ENCODE measurements around the gene TIGD2. TPM values are rescaled to one million over a fixed set of nuclear protein-coding genes. Genes with fewer than 3 reads are reported as not detected.

TIGD2 gene
- total RNA-seq, 1 experiment from 2014 or later = 7.2 TPM

DNA sequence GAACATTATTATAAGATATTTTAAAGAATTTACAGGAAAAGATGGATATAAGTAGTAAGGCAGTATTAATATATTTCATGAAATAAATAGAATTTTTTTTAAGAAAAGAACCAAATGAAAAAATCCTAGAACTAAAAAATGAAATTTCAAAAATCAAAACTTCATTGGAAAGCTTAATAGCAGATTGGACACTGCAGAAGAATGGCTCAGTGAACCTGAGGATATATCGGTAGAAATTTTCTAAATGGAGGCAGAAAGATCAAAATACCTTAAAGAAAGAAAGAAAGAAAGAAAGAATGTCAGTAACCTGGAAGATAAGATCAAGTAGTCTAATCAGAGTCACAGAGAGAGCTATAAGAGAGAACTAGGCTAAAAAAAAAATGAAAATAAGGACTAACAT lies 33.0 kb upstream of the TIGD2 start:
- H3K4me2 ChIP-seq (ENCODE audit: low read depth, low read length, poor library complexity, severe bottlenecking) = no peak overlapping the region
- H3K36me3 ChIP-seq (ENCODE audit: insufficient read depth, low read length) = no peaks in the 10 kb centered on the region
- no peaks in the 10 kb centered on the region for H3K9me2 ChIP-seq (replicated peaks; ENCODE audit: insufficient read depth, low read length)
- no peaks in the 10 kb centered on the region for H4K20me1 ChIP-seq (ENCODE audit: insufficient read depth, low read depth, low read length)
- no peak overlapping the region for H3K4me3 ChIP-seq (ENCODE audit: low read length)
- DNase-seq = no peak
- H3K9me3 ChIP-seq (ENCODE audit: low read length) = no peaks in the 10 kb centered on the region; the same call in 1 of the 2 replicates
- H2AFZ ChIP-seq (ENCODE audit: low read length) = no peak overlapping the region
- H3K79me2 ChIP-seq (ENCODE audit: low read length) = no peaks in the 10 kb centered on the region
- H3K9ac ChIP-seq (ENCODE audit: low read length) = no peak overlapping the region
- H3K27ac ChIP-seq (ENCODE audit: low read length) = no peak overlapping the region
- H3K27me3 ChIP-seq (ENCODE audit: low read length) = peaks cover 3% of the 10 kb centered on the region; the same call in 1 of the 2 replicates
- no peaks in the 10 kb centered on the region for H3K4me1 ChIP-seq (ENCODE audit: low read length)

DNA sequence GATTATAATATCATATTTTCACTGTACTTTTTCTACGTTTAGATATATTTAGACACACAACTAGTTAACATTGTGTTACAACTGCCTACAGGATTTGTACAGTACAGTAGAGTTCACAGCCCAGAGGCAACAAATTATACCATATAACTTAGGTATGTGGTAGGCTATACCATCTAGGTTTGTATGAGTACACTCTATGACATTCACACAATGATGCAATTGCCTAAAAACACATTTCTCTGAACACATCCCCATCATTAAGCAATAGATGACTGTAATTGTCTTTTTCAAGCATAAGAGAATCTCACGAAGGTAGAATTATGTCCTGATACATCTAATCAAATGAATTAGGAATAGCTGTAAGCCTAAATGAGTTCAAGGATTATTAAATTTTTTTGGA lies 12.3 kb upstream of the TIGD2 start:
- H3K27me3 ChIP-seq (ENCODE audit: low read length) = no peaks in the 10 kb centered on the region
- H3K79me2 ChIP-seq (ENCODE audit: low read length) = no peaks in the 10 kb centered on the region
- H3K4me2 ChIP-seq (ENCODE audit: low read depth, low read length, poor library complexity, severe bottlenecking) = no peak overlapping the region
- H2AFZ ChIP-seq (ENCODE audit: low read length) = no peak overlapping the region
- H3K36me3 ChIP-seq (ENCODE audit: insufficient read depth, low read length) = no peaks in the 10 kb centered on the region
- H3K4me1 ChIP-seq (ENCODE audit: low read length) = peaks cover 4% of the 10 kb centered on the region; the same call in 1 of the 2 replicates
- no peak overlapping the region for H3K4me3 ChIP-seq (ENCODE audit: low read length)
- H3K9ac ChIP-seq (ENCODE audit: low read length) = no peak overlapping the region
- H3K9me2 ChIP-seq (replicated peaks; ENCODE audit: insufficient read depth, low read length) = no peaks in the 10 kb centered on the region
- no peak overlapping the region for H3K27ac ChIP-seq (ENCODE audit: low read length)
- no peaks in the 10 kb centered on the region for H4K20me1 ChIP-seq (ENCODE audit: insufficient read depth, low read depth, low read length)
- DNase-seq = no peak
- no peaks in the 10 kb centered on the region for H3K9me3 ChIP-seq (ENCODE audit: low read length)

DNA sequence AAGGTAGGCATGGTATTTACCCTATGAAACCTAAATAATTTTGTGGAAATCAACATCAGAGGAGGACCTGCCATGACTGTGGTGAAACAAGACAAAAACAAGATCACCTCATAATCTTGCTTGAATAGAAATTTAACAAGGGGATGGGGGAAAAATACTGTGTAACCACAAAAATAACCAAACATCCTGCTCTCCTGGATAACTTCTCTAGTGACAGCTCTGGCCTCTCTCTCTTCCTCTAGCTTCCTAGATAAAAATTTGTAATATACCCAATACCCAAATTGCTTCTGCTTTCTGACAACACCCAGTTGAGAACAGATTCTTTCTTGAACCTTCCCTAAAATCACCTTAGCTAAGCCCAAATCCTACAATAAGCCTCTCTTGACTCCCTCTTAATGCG lies 11.9 kb upstream of the TIGD2 start:
- Histone ChIP-seq H2AFZ (ENCODE audit: low read length) (no peak overlapping the region), H3K4me1 (ENCODE audit: low read length) (peaks cover 4% of the 10 kb centered on the region; the same call in 1 of the 2 replicates), H3K4me3 (ENCODE audit: low read length) (no peak overlapping the region), H4K20me1 (ENCODE audit: insufficient read depth, low read depth, low read length) (no peaks in the 10 kb centered on the region), H3K36me3 (ENCODE audit: insufficient read depth, low read length) (no peaks in the 10 kb centered on the region), H3K79me2 (ENCODE audit: low read length) (no peaks in the 10 kb centered on the region), H3K27me3 (ENCODE audit: low read length) (no peaks in the 10 kb centered on the region), H3K4me2 (ENCODE audit: low read depth, low read length, poor library complexity, severe bottlenecking) (no peak overlapping the region), H3K27ac (ENCODE audit: low read length) (no peak overlapping the region), H3K9me3 (ENCODE audit: low read length) (no peaks in the 10 kb centered on the region), H3K9ac (ENCODE audit: low read length) (no peak overlapping the region), H3K9me2 (replicated peaks; ENCODE audit: insufficient read depth, low read length) (no peaks in the 10 kb centered on the region)
- DNase-seq = peak; percentile 5

DNA sequence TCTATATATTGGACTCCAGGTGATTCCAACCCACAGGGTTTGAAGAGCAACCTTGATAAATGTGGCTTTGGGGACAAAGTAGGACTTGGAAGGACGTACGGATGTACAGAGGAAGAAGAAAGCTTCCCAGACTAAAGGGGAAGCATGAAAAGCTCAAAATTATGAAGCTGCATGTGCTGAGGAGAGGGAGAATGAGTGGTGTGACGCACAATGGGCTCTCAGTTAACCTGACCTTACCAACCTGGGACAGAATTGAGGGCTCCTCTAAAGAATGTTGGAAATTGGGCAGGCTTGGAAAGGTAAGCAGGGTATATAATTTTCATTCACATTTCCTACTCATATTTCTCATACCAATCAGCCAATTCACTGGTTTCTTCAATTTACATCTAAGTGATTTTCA lies 10.5 kb upstream of the TIGD2 start:
- no peak overlapping the region for H3K27ac ChIP-seq (ENCODE audit: low read length)
- no peaks in the 10 kb centered on the region for H3K27me3 ChIP-seq (ENCODE audit: low read length)
- H3K4me1 ChIP-seq (ENCODE audit: low read length) = peaks cover 4% of the 10 kb centered on the region; the same call in 1 of the 2 replicates
- H3K4me2 ChIP-seq (ENCODE audit: low read depth, low read length, poor library complexity, severe bottlenecking) = no peak overlapping the region
- H3K9me2 ChIP-seq (replicated peaks; ENCODE audit: insufficient read depth, low read length) = no peaks in the 10 kb centered on the region
- H3K36me3 ChIP-seq (ENCODE audit: insufficient read depth, low read length) = no peaks in the 10 kb centered on the region
- H3K4me3 ChIP-seq (ENCODE audit: low read length) = no peak overlapping the region
- no peak for DNase-seq
- H3K79me2 ChIP-seq (ENCODE audit: low read length) = no peaks in the 10 kb centered on the region
- H2AFZ ChIP-seq (ENCODE audit: low read length) = no peak overlapping the region
- no peak overlapping the region for H3K9ac ChIP-seq (ENCODE audit: low read length)
- no peaks in the 10 kb centered on the region for H4K20me1 ChIP-seq (ENCODE audit: insufficient read depth, low read depth, low read length)
- no peaks in the 10 kb centered on the region for H3K9me3 ChIP-seq (ENCODE audit: low read length)

DNA sequence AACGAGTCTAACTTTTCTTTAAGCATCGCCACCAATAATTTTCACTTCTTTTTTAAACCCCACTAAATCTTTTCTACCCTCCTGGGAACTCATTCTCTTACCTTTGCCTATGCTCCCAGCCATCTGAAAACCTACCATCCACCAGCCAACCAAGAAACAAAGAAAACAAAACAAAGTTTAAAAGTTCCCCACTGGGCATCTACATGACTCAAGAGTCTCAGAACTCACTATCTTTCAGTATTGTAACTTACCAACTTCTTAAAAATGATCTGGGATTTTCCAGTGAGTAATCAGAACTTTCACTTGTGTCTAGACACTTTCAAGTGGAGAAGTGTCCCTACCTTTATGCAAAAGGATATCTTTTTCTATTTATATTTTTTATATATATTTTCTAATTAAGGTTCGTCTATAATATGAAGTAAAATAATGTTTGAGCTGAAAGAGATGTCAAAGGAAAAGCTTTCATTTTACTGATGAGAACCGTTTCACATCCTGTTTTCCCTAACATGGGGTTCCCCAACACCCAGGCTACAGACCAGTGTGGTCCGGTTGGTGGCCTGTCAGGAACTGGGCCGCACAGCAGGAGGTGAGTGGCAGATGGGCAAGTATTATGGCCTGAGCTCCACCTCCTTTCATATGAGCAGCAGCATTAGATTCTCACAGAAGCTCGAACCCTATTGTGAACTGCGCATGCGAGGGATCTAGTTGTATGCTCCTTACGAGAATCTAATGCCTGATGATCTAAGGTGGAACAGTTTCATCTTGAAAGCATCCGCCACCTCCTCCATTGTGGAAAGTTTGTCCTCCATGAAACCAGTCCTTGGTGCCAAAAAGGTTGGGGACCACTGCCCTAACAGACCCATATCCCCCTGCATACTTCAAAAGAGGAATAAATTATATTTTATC lies 9.8 kb upstream of the TIGD2 start:
- H3K27ac ChIP-seq (ENCODE audit: low read length) = no peak overlapping the region
- H3K79me2 ChIP-seq (ENCODE audit: low read length) = no peaks in the 10 kb centered on the region
- H3K9ac ChIP-seq (ENCODE audit: low read length) = no peak overlapping the region
- no peak overlapping the region for H2AFZ ChIP-seq (ENCODE audit: low read length)
- no peak overlapping the region for H3K4me2 ChIP-seq (ENCODE audit: low read depth, low read length, poor library complexity, severe bottlenecking)
- H3K36me3 ChIP-seq (ENCODE audit: insufficient read depth, low read length) = no peaks in the 10 kb centered on the region
- no peak overlapping the region for H3K4me3 ChIP-seq (ENCODE audit: low read length)
- peaks cover 4% of the 10 kb centered on the region; the same call in 1 of the 2 replicates for H3K4me1 ChIP-seq (ENCODE audit: low read length)
- peak; percentile 2 for DNase-seq
- H3K27me3 ChIP-seq (ENCODE audit: low read length) = no peaks in the 10 kb centered on the region
- no peaks in the 10 kb centered on the region for H3K9me2 ChIP-seq (replicated peaks; ENCODE audit: insufficient read depth, low read length)
- no peaks in the 10 kb centered on the region for H3K9me3 ChIP-seq (ENCODE audit: low read length)
- no peaks in the 10 kb centered on the region for H4K20me1 ChIP-seq (ENCODE audit: insufficient read depth, low read depth, low read length)

DNA sequence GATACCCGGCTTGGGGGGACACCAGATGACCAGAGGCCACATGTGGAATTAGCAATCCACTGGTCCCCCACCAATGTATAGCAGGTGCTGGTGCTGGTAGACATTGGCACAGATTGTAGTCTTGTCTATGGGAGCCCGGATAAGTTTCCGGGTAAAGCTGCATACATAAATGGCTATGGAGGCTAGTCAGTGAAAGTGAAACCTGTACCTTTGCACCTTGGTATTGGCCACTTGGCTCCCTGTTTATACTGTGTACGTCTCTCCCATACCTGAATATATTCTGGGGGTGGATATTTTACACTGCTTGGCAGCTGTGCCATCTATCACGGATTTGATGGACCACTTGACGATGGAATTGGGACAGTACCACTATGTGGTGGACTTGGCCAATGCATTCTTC lies 5.6 kb upstream of the TIGD2 start:
- H3K36me3 ChIP-seq (ENCODE audit: insufficient read depth, low read length) = no peaks in the 10 kb centered on the region
- 0 out of 2 replicates have a peak, but pooled peaks cover 3% of the 10 kb centered on the region for H3K9me2 ChIP-seq (replicated peaks; ENCODE audit: insufficient read depth, low read length)
- peaks cover 4% of the 10 kb centered on the region for H3K4me1 ChIP-seq (ENCODE audit: low read length)
- no peak overlapping the region for H3K27ac ChIP-seq (ENCODE audit: low read length)
- no peaks in the 10 kb centered on the region for H3K9me3 ChIP-seq (ENCODE audit: low read length)
- no peak overlapping the region for H3K9ac ChIP-seq (ENCODE audit: low read length)
- DNase-seq = no peak
- H3K4me2 ChIP-seq (ENCODE audit: low read depth, low read length, poor library complexity, severe bottlenecking) = no peak overlapping the region
- no peaks in the 10 kb centered on the region for H4K20me1 ChIP-seq (ENCODE audit: insufficient read depth, low read depth, low read length)
- no peak overlapping the region for H3K4me3 ChIP-seq (ENCODE audit: low read length)
- no peak overlapping the region for H2AFZ ChIP-seq (ENCODE audit: low read length)
- H3K27me3 ChIP-seq (ENCODE audit: low read length) = no peaks in the 10 kb centered on the region
- no peaks in the 10 kb centered on the region for H3K79me2 ChIP-seq (ENCODE audit: low read length)

DNA sequence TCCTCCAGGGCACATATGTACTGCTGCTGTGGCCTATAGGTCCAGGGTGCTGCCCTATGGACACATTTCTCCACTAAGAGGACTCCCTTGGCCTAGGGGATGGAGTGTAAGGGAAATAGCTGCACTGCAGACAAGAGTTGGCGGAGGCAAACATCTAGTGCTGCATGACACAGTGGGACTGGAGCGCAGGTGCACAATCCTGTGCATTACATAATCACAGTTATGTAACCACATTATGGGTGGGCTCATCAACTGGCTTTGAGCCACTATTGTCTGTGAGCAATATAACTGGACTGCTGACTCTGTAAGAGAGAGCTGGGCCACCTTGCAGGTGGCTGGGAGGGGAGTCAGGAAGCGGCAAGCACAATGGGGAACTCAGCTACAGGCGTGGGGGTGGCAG lies 3.2 kb upstream of the TIGD2 start:
- no peak for DNase-seq
- H3K4me2 ChIP-seq (ENCODE audit: low read depth, low read length, poor library complexity, severe bottlenecking) = no peak overlapping the region
- H3K9ac ChIP-seq (ENCODE audit: low read length) = no peak overlapping the region
- H3K36me3 ChIP-seq (ENCODE audit: insufficient read depth, low read length) = no peaks in the 10 kb centered on the region
- H2AFZ ChIP-seq (ENCODE audit: low read length) = no peak overlapping the region
- no peak overlapping the region for H3K4me3 ChIP-seq (ENCODE audit: low read length)
- no peak overlapping the region for H3K27ac ChIP-seq (ENCODE audit: low read length)
- no peaks in the 10 kb centered on the region for H3K9me3 ChIP-seq (ENCODE audit: low read length)
- H3K27me3 ChIP-seq (ENCODE audit: low read length) = no peaks in the 10 kb centered on the region
- H4K20me1 ChIP-seq (ENCODE audit: insufficient read depth, low read depth, low read length) = no peaks in the 10 kb centered on the region
- H3K9me2 ChIP-seq (replicated peaks; ENCODE audit: insufficient read depth, low read length) = 0 out of 2 replicates have a peak, but pooled peaks cover 3% of the 10 kb centered on the region
- H3K4me1 ChIP-seq (ENCODE audit: low read length) = peaks cover 17% of the 10 kb centered on the region
- H3K79me2 ChIP-seq (ENCODE audit: low read length) = no peaks in the 10 kb centered on the region

DNA sequence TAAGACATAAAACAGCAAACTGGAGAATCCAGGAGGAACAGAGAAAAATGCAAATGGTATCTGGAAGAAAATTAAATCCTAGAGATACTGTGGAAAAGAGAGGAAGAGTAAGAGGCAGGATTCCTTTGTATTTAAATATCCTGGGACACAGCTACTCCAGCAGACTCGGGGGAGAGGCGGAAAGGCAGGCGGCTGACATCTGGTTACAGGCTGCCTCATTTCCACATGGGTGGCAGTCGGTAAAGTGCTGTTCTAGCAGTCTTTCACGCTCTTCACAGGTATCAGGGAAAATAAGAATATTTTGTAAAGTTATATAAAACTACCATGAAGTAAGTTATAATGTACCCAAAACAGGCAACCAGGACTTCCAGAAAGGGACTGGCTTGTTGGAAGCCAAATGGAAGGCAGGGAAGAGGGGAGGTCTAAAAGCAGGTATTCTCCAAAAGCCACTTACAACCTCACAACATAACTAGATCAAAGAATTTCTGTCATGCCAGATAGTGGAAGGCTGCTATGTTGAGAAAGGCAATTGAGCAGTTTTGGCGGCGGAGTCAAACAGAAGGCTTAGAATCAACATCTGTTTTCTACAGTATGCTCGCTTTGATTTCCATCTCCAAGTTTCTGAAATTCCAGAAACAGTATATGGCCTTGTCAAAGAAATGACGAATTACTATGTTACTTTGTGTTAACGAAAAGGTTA lies 1.3 kb upstream of the TIGD2 start:
- no peaks in the 10 kb centered on the region; the same call in 1 of the 2 replicates for H4K20me1 ChIP-seq (ENCODE audit: insufficient read depth, low read depth, low read length)
- H3K27ac ChIP-seq (ENCODE audit: low read length) = no peak overlapping the region
- no peak overlapping the region for H3K4me2 ChIP-seq (ENCODE audit: low read depth, low read length, poor library complexity, severe bottlenecking)
- H3K9me2 ChIP-seq (replicated peaks; ENCODE audit: insufficient read depth, low read length) = 0 out of 2 replicates have a peak, but pooled peaks cover 3% of the 10 kb centered on the region
- peaks cover 17% of the 10 kb centered on the region for H3K4me1 ChIP-seq (ENCODE audit: low read length)
- no peak overlapping the region for H3K4me3 ChIP-seq (ENCODE audit: low read length)
- H3K9me3 ChIP-seq (ENCODE audit: low read length) = no peaks in the 10 kb centered on the region
- no peak overlapping the region for H3K9ac ChIP-seq (ENCODE audit: low read length)
- no peak for DNase-seq
- no peaks in the 10 kb centered on the region for H3K36me3 ChIP-seq (ENCODE audit: insufficient read depth, low read length)
- no peaks in the 10 kb centered on the region for H3K27me3 ChIP-seq (ENCODE audit: low read length)
- H2AFZ ChIP-seq (ENCODE audit: low read length) = no peak overlapping the region
- H3K79me2 ChIP-seq (ENCODE audit: low read length) = no peaks in the 10 kb centered on the region

Measured in Karpas-422 (cell line).